HepG2 (cell line): Measurements from ENCODE around the gene CLHC1. TPM values are rescaled to one million over a fixed set of nuclear protein-coding genes. Genes with fewer than 3 reads are reported as not detected.

Experiments used
- CHD4 ChIP-seq: fragments of 200-600 bp; sonication (generic); IDR thresholded peaks from 2 replicates; pipeline ENCODE4 v1.7.0; 2017; ENCODE audit warnings: mild to moderate bottlenecking, low read length, borderline replicate concordance
- FOSL1 ChIP-seq: sonication (generic); formaldehyde crosslinking; IDR thresholded peaks from 2 replicates; pipeline ENCODE4 v1.9.0; 2021; ENCODE audit warnings: missing genetic modification reagents, borderline replicate concordance
- KDM2A ChIP-seq: sonication (generic); formaldehyde crosslinking; IDR thresholded peaks from 2 replicates; pipeline ENCODE4 v1.4.0; 2020; ENCODE audit warnings: low read depth, missing genetic modification reagents, borderline replicate concordance
- MIER3 ChIP-seq: IDR thresholded peaks from 2 replicates; pipeline ENCODE4 v1.6.1; 2016; ENCODE audit warnings: missing compliant biosample characterization, borderline replicate concordance
- MLLT10 ChIP-seq: sonication (generic); formaldehyde crosslinking; IDR thresholded peaks from 2 replicates; pipeline ENCODE4 v1.4.0; 2020; ENCODE audit warnings: missing genetic modification reagents
- REPIN1 ChIP-seq: sonication (generic); formaldehyde crosslinking; IDR thresholded peaks from 2 replicates; pipeline ENCODE4 v1.8.0; 2022; ENCODE audit warnings: missing genetic modification reagents, low read depth, mild to moderate bottlenecking, borderline replicate concordance
- SETDB1 ChIP-seq: sonication (generic); formaldehyde crosslinking; IDR thresholded peaks from 2 replicates; pipeline ENCODE4 v1.5.1; 2020; ENCODE audit warnings: missing genetic modification reagents, mild to moderate bottlenecking, borderline replicate concordance
- SP140L ChIP-seq: sonication (generic); formaldehyde crosslinking; IDR thresholded peaks from 2 replicates; pipeline ENCODE4 v1.4.0; 2020; ENCODE audit warnings: missing genetic modification reagents, borderline replicate concordance
- TAF15 ChIP-seq: fragments of 200-400 bp; formaldehyde crosslinking; IDR thresholded peaks from one replicate; pipeline ENCODE4 v1.6.1; 2018; ENCODE audit warnings: mild to moderate bottlenecking, low read depth, low read length; ENCODE audit not compliant: poor library complexity, severe bottlenecking
- TGIF2 ChIP-seq: IDR thresholded peaks from 2 replicates; pipeline ENCODE4 v1.6.1; 2016; ENCODE audit warnings: control low read depth, missing compliant biosample characterization
- WIZ ChIP-seq: sonication (generic); formaldehyde crosslinking; IDR thresholded peaks from 2 replicates; pipeline ENCODE4 v1.5.1; 2020; ENCODE audit warnings: mild to moderate bottlenecking, missing genetic modification reagents
- ZBTB42 ChIP-seq: sonication (generic); formaldehyde crosslinking; IDR thresholded peaks from 2 replicates; pipeline ENCODE4 v1.5.0; 2020; ENCODE audit warnings: mild to moderate bottlenecking, missing genetic modification reagents
- ZFP62 ChIP-seq: sonication (generic); formaldehyde crosslinking; IDR thresholded peaks from 2 replicates; pipeline ENCODE4 v1.4.0; 2020; ENCODE audit warnings: missing genetic modification reagents
- ZNF724P ChIP-seq: sonication (generic); formaldehyde crosslinking; IDR thresholded peaks from 2 replicates; pipeline ENCODE4 v1.8.0; 2022; ENCODE audit warnings: missing genetic modification reagents, borderline replicate concordance
- ZNF878 ChIP-seq: sonication (generic); formaldehyde crosslinking; IDR thresholded peaks from 2 replicates; pipeline ENCODE4 v1.8.1; 2023; ENCODE audit warnings: mild to moderate bottlenecking, missing genetic modification reagents, moderate library complexity
- polyA plus RNA-seq, 8 experiments: library from polyadenylated mRNA; depleted of rRNA in 3 of 8; stranded (reverse) in 7 of 8; unstranded in 1 of 8; fragments of >200 nt; fragmentation: Illumina TruSeq in 4 of 8; extraction: Trizol in 4 of 8; gene quantifications; 2 replicates each; pipeline versions ENCODE4 v1.2.1 to v1.2.3, GENCODE V29; 2011 to 2016; ENCODE audit warnings: low read depth in 4 of 8, missing spikeins in 1 of 8, mixed read lengths in 1 of 8; ENCODE audit not compliant: insufficient read depth in 1 of 8
- total RNA-seq, 5 experiments: library from RNA; depleted of rRNA; stranded (reverse); fragments of >200 nt; fragmentation: Illumina TruSeq; extraction: Trizol; gene quantifications; 2 replicates each; pipeline ENCODE4 v1.2.3, GENCODE V29; 2016; ENCODE audit warnings: low read depth in 1 of 5
- TF ChIP-seq, protein P1 (sequence below): IDR thresholded peaks from 2 replicates; pipeline ENCODE4 v1.6.1; 2016; ENCODE audit warnings: control low read depth
- TF ChIP-seq, protein P2 (sequence below): sonication (generic); formaldehyde crosslinking; IDR thresholded peaks from 2 replicates; pipeline ENCODE4 v1.5.0; 2020; ENCODE audit warnings: mild to moderate bottlenecking, low read depth, missing genetic modification reagents, borderline replicate concordance
- TF ChIP-seq, protein P3 (sequence below): IDR thresholded peaks from 2 replicates; pipeline ENCODE4 v1.6.1; 2018; ENCODE audit warnings: missing genetic modification reagents
- TF ChIP-seq, protein P4 (sequence below): sonication (generic); formaldehyde crosslinking; IDR thresholded peaks from 2 replicates; pipeline ENCODE4 v1.5.0; 2020; ENCODE audit warnings: missing genetic modification reagents, mild to moderate bottlenecking, borderline replicate concordance
- TF ChIP-seq, protein P5 (sequence below): sonication (generic); formaldehyde crosslinking; IDR thresholded peaks from 2 replicates; pipeline ENCODE4 v1.5.0; 2020; ENCODE audit warnings: missing genetic modification reagents, mild to moderate bottlenecking, borderline replicate concordance
- TF ChIP-seq, protein P6 (sequence below): sonication (generic); formaldehyde crosslinking; IDR thresholded peaks from 2 replicates; pipeline ENCODE4 v1.9.0; 2021; ENCODE audit warnings: missing genetic modification reagents, mild to moderate bottlenecking, borderline replicate concordance
- TF ChIP-seq, protein P7 (sequence below): sonication (generic); formaldehyde crosslinking; IDR thresholded peaks from 2 replicates; pipeline ENCODE4 v1.4.0; 2020; ENCODE audit warnings: missing genetic modification reagents

CLHC1 gene
- total and polyA plus RNA-seq, 2 of the 13 experiments (the other 11 are each of a cell fraction or from before 2014, with no cell fraction given) = 9.8 to 12.6 TPM

DNA sequence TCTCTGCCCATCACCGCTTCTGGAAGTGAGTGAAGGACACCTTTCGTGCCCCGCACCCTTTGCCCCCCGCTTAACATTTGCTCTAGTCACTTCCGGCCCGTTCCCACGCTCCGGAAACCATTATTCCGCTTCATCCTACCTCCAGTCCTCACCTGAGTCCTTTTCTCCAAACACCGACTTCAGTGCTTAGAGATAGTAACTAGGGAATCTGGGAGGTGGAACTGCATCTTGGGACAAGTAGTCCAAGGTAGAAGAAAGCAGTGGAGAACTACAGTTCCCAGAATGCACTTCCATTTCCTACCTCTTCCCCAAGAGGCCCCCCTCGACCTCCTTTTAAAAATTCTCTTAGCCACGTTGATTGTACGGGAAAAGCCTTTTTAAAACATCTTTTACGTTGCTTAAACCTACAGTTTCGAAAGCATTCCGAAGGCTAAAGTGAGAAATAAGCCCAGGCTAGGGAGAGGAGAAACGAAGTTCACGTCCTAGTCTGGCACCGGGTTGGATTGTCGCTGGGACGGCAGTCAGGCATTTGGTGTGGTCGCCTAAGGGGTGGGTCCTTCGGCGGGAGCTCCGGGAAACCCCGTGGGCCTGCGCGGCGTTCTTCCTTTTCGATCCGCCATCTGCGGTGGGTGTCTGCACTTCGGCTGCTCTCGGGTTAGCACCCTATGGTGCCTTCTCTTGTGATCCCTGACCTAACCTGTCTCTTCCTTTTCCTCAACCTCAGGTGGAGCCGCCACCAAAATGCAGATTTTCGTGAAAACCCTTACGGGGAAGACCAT is at the start of gene CLHC1, which contains the start of gene RPS27A (continued):
- TF ChIP-seq, protein P1, sequence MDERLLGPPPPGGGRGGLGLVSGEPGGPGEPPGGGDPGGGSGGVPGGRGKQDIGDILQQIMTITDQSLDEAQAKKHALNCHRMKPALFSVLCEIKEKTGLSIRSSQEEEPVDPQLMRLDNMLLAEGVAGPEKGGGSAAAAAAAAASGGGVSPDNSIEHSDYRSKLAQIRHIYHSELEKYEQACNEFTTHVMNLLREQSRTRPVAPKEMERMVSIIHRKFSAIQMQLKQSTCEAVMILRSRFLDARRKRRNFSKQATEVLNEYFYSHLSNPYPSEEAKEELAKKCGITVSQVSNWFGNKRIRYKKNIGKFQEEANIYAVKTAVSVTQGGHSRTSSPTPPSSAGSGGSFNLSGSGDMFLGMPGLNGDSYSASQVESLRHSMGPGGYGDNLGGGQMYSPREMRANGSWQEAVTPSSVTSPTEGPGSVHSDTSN = no peak
- TF ChIP-seq SP140L (CRISPR knock-in tag) (peak; percentile 18; the same call in 1 of the 2 replicates), KDM2A (peak; percentile 91), ZNF724P (CRISPR knock-in tag) (no peak), MIER3 (CRISPR knock-in tag) (peak; percentile 25; the same call in 1 of the 2 replicates), FOSL1 (CRISPR knock-in tag) (no peak), CHD4 (no peak), TGIF2 (CRISPR knock-in tag) (peak; percentile 89), ZNF878 (CRISPR knock-in tag) (no peak; the same call in 1 of the 2 replicates), REPIN1 (CRISPR knock-in tag) (peak; percentile 71), ZBTB42 (CRISPR knock-in tag) (no peak), SETDB1 (CRISPR knock-in tag) (no peak), WIZ (no peak; the same call in 1 of the 2 replicates), ZFP62 (CRISPR knock-in tag) (no peak), TAF15 (no peak), MLLT10 (no peak)
- TF ChIP-seq, protein P2, sequence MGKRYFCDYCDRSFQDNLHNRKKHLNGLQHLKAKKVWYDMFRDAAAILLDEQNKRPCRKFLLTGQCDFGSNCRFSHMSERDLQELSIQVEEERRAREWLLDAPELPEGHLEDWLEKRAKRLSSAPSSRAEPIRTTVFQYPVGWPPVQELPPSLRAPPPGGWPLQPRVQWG (CRISPR knock-in tag) = no peak
- TF ChIP-seq, protein P3, sequence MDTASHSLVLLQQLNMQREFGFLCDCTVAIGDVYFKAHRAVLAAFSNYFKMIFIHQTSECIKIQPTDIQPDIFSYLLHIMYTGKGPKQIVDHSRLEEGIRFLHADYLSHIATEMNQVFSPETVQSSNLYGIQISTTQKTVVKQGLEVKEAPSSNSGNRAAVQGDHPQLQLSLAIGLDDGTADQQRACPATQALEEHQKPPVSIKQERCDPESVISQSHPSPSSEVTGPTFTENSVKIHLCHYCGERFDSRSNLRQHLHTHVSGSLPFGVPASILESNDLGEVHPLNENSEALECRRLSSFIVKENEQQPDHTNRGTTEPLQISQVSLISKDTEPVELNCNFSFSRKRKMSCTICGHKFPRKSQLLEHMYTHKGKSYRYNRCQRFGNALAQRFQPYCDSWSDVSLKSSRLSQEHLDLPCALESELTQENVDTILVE = no peak; the same call in 1 of the 2 replicates
- TF ChIP-seq, protein P4, sequence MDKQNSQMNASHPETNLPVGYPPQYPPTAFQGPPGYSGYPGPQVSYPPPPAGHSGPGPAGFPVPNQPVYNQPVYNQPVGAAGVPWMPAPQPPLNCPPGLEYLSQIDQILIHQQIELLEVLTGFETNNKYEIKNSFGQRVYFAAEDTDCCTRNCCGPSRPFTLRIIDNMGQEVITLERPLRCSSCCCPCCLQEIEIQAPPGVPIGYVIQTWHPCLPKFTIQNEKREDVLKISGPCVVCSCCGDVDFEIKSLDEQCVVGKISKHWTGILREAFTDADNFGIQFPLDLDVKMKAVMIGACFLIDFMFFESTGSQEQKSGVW (CRISPR knock-in tag) = no peak
- TF ChIP-seq, protein P5, sequence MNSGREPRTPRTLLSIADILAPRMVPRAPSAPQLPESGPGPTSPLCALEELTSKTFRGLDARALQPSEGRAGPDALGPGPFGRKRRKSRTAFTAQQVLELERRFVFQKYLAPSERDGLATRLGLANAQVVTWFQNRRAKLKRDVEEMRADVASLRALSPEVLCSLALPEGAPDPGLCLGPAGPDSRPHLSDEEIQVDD (CRISPR knock-in tag) = no peak
- TF ChIP-seq, protein P6, sequence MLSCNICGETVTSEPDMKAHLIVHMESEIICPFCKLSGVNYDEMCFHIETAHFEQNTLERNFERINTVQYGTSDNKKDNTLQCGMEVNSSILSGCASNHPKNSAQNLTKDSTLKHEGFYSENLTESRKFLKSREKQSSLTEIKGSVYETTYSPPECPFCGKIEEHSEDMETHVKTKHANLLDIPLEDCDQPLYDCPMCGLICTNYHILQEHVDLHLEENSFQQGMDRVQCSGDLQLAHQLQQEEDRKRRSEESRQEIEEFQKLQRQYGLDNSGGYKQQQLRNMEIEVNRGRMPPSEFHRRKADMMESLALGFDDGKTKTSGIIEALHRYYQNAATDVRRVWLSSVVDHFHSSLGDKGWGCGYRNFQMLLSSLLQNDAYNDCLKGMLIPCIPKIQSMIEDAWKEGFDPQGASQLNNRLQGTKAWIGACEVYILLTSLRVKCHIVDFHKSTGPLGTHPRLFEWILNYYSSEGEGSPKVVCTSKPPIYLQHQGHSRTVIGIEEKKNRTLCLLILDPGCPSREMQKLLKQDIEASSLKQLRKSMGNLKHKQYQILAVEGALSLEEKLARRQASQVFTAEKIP (CRISPR knock-in tag) = no peak
- TF ChIP-seq, protein P7, sequence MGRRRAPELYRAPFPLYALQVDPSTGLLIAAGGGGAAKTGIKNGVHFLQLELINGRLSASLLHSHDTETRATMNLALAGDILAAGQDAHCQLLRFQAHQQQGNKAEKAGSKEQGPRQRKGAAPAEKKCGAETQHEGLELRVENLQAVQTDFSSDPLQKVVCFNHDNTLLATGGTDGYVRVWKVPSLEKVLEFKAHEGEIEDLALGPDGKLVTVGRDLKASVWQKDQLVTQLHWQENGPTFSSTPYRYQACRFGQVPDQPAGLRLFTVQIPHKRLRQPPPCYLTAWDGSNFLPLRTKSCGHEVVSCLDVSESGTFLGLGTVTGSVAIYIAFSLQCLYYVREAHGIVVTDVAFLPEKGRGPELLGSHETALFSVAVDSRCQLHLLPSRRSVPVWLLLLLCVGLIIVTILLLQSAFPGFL (CRISPR knock-in tag) = no peak
